Spleen (tissue), 7 donors: ENCODE data around the gene ZNF177.
"Not testable (repeated sequence)": the region's sequence is repeated elsewhere in the genome, so short reads cannot be mapped to it uniquely, and the experiment has no call there.

Experiments
- CTCF ChIP-seq, 11 experiments: fragments of 200-600 bp in 7 of 11; fragments of 450-650 bp in 4 of 11; sonication (generic) in 4 of 11; IDR thresholded peaks in 8 of 11; conservative IDR thresholded peaks in 3 of 11; 1 replicate in 7 of 11; 2 replicates in 4 of 11; pipeline versions ENCODE4 v1.4.0 to v1.8.0; 2016 to 2021; ENCODE audit warnings: antibody characterized with exemption in 11 of 11, inconsistent platforms in 4 of 11, mild to moderate bottlenecking in 1 of 11
- POLR2AphosphoS5 ChIP-seq, 3 donors: sonication (generic); formaldehyde crosslinking; IDR thresholded peaks; one replicate each; pipeline ENCODE4 v1.5.1; 2017; ENCODE audit warnings: antibody characterized with exemption in 3 of 3
- donor health status: DM: no; HTN: no; CAD: no; lungs with moderate emphysema.
- donor health status: DM: no; HTN: no; CAD: no.
- donor health status: DM: no; HTN: no; CAD: no.

- not testable (repeated sequence) for TF ChIP-seq POLR2AphosphoS5 (IDR thresholded peaks at IDR 0.05); CTCF (IDR thresholded peaks at IDR 0.05 in 8 of 11, conservative IDR thresholded peaks at IDR 0.05 in 3 of 11)
Observed at GRCh38 chr19:9322201-9322600, 40.6 kb upstream of the ZNF177 start.
